Measurements from ENCODE around the gene CAPN6. TPM values are rescaled to one million over a fixed set of nuclear protein-coding genes. Genes with fewer than 3 reads are reported as not detected.

Gene CAPN6
- total RNA-seq, 4 donors from 2014 or later = 0.47 to 5.4 (median 1.4) TPM

GRCh38 chrX:111284631-111285293 lies 14.5 kb upstream of the CAPN6 start:
- TF ChIP-seq CTCF (IDR thresholded peaks at IDR 0.05) = no peak
- DNase-seq (ENCODE audit: low spot score) (no peak), ATAC-seq (ENCODE audit: low FRiP score) (no peak)

- DNase-seq (ENCODE audit: low spot score) (no peak), ATAC-seq (ENCODE audit: low FRiP score) (no peak)
- no peak for TF ChIP-seq CTCF (IDR thresholded peaks at IDR 0.05)
Measured at GRCh38 chrX:111283446-111283845, 13.2 kb upstream of the CAPN6 start.

- ATAC-seq (ENCODE audit: low FRiP score) = no peak
- no peak for DNase-seq (ENCODE audit: low spot score)
- TF ChIP-seq CTCF (IDR thresholded peaks at IDR 0.05) = no peak
Measured at GRCh38 chrX:111282991-111283390, 12.7 kb upstream of the CAPN6 start.

GRCh38 chrX:111282139-111282538 lies 11.9 kb upstream of the CAPN6 start:
- DNase-seq (ENCODE audit: low spot score) = no peak
- ATAC-seq (ENCODE audit: low FRiP score) = no peak
- no peak for TF ChIP-seq CTCF (IDR thresholded peaks at IDR 0.05)

- DNase-seq (ENCODE audit: low spot score) (no peak), ATAC-seq (ENCODE audit: low FRiP score) (no peak)
Measured at GRCh38 chrX:111268506-111268905, 1.8 kb downstream of the CAPN6 start.

GRCh38 chrX:111265486-111265885 lies 4.8 kb downstream of the CAPN6 start:
- TF ChIP-seq CTCF (IDR thresholded peaks at IDR 0.05) = no peak

More at GRCh38 chrX:111268506-111268905, 1.8 kb downstream of the CAPN6 start:
- no peak for TF ChIP-seq CTCF (IDR thresholded peaks at IDR 0.05)

GRCh38 chrX:111264385-111264784 lies 5.9 kb downstream of the CAPN6 start:
- no peak for DNase-seq (ENCODE audit: low spot score)
- TF ChIP-seq CTCF (IDR thresholded peaks at IDR 0.05) = no peak
- ATAC-seq (ENCODE audit: low FRiP score) = no peak

More at GRCh38 chrX:111265486-111265885, 4.8 kb downstream of the CAPN6 start:
- ATAC-seq (ENCODE audit: low FRiP score) = no peak
- DNase-seq (ENCODE audit: low spot score) = no peak
